CD4-positive, alpha-beta T cell treated with Interleukin-6 at 100 ng/mL for 8 hours (primary cell): Measurements from ENCODE around the gene BRD3.
"Not testable (repeated sequence)": the region's sequence is repeated elsewhere in the genome, so short reads cannot be mapped to it uniquely, and the experiment has no call there.

Source experiments
- DNase-seq: peaks from one replicate; pipeline ENCODE4 v3.0.0-alpha.2; 2020; ENCODE audit warnings: mixed read lengths, low spot score

The BRD3 gene

DNA sequence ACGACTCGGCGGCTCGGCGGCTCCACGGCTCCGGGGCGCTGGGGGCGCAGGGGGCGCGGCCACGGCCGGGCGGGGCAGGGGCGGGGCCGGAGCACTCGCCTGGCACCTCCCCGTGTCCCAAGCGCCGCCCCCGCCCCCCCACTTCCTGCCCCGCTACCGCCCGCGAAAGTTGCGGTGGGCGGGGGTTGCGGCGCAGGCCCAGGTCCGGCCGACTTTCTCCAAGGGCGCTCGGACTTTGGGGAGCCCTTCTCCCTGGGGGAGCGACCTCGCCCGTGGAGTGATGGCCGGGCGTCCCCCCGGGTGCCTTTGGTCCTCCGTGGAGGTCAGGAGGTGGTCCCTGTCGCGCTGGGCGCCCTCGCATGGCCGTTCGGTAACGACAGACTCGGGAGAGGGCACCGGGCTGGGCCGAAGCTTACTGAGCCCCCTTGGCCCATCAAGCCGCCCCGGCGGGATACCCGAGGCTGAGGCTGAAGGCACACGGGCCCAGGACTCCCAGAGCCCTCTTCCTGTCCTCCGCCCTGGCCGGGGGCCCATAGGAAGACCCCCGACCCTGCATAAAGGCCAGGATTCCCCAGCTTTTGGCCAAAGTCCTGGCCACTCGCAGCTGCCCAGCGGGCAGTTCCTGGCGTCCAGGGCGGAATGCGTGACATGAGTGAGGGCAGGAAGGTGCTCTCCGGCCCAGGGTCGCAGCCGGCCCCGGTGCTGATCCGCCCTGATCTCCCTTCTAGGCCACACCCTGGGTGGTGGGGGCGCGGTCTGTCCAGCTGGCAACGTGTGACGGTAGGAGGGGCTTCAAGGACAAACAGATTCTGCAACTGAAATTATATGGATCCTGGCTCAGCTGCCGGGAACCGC is 74.8 kb downstream of the BRD3 start:
- DNase-seq = peak; percentile 63

GRCh38 chr9:133991964-133992779 is 75.7 kb downstream of the BRD3 start, which contains the start of gene VAV2:
Gene VAV2, minus strand, starts transcription at chr9:133992324. Its CDS starts 46 bp downstream, at chr9:133992278.
- peak; percentile 23 for DNase-seq

GRCh38 chr9:133991214-133991921 is 76.5 kb downstream of the BRD3 start:
- no peak for DNase-seq

- DNase-seq = no peak
Observed at GRCh38 chr9:133990366-133991213, 77.2 kb downstream of the BRD3 start.

- no peak for DNase-seq
Observed at GRCh38 chr9:133989625-133990365, 78.0 kb downstream of the BRD3 start.

- DNase-seq = not testable (repeated sequence)
Observed at GRCh38 chr9:133988771-133989170, 79.1 kb downstream of the BRD3 start.

DNA sequence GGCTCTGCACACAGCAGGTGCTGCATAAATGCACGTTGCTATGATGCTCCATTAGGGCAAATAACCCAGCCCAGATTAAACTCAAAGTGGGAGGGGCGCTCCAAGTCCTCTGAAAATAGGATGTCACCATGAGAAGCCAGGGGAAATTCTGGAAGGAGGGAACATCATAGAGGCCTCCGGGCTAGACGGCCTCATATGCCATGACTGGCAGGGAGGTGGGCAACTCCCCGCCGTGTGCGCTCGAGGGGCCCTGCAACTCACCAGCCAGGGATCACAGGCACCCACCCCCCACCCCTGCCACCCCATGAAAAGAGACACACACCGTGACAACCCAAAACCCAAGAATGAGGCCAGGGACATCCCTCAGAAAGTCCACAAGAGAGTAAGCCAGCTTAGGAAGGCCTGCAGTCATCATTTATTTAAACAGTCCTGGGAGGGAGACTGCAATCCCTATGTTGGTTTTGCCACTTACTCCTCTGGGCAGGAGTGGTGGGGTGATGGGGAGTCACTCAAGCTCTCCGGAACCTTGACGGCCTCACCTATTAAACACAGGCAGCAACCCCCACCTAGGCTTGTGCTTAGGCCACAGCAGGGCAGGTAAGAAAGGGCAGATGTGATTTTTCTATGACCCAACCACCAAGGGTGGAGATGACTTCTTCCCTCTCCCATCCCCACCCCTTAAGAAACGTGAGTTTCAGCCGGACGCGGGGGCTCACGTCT is 79.7 kb downstream of the BRD3 start:
- no peak for DNase-seq

- DNase-seq = no peak
Observed at GRCh38 chr9:133987446-133987788, 80.4 kb downstream of the BRD3 start.

DNA sequence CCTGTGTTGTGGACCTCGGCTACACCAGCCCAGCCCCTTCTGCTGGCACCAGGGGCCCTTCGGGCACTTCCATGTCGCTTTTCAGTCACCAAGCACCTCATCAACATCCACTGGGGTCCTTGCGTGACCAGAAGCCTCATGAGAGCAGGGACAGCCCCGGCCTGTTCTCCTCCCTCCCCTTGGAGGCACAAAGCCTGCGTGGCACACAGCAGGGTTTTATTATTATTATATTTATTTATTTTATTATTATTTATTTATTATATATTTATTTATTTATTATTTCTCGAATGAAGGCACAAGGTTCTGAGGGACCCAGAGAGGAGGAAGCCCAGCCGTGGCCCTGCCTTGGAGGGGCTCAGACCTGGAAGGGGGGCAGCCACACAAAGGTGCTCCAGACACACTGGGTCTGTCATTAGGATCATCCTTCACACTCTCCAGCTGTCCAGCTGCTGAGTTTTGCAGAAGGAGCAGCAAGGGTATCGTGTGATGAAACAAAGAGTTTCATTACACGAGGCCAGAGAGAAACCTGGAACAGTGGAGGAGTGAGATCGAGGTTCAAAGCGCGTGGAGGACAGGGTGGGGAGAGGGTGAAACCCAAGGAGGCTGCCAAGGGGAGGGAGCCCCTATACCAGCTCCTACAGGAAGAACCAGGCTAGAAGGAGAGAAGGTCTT is 80.9 kb downstream of the BRD3 start:
- no peak for DNase-seq

GRCh38 chr9:133986061-133986460 is 81.8 kb downstream of the BRD3 start:
- DNase-seq = no peak

DNA sequence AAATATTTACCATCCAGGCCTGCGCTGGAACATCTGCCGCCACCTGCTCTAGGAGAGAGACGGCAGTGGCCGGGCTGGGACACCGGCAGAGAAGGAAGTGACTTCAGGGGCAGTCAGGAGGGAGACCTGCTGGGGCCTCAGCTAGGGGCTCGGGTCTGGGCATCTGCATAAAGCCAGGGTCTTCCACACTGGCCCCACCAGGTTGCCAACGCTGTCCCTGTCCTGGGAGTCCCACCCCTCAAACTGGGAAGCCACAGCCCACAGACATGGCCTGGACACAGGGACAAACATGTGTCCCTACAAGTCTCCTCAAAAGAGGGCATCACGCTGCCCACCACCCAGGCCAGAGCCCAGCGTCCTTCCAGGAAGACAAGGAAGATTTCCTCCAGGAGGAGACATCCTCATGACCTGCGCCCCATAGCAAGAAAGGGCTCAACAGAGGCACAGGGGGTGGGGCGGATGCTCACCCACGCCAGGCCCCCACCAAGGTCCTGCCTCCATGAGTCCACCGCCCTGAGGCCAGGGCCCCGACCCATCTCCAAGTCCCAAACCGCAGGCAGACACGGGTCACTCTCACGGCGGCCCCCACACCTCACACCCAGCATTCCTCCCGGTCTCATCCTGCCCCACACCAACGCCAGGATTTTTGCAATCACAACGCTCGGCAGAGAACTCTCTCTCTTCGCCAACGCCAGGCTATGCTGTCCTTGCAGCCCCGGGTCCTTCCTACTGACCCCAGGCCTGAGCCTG is 84.7 kb downstream of the BRD3 start:
- no peak for DNase-seq

GRCh38 chr9:133981958-133982681 is 85.7 kb downstream of the BRD3 start:
- DNase-seq = no peak

- DNase-seq = no peak
Observed at GRCh38 chr9:133981589-133981957, 86.3 kb downstream of the BRD3 start.

- DNase-seq = no peak
Observed at GRCh38 chr9:133980864-133981588, 86.8 kb downstream of the BRD3 start.
